HG02571 (cell line): ENCODE measurements around the gene CDC34.
A peak's percentile ranks its signal among the peaks of the same experiment; 100 is the strongest.

Experiments used
- ATAC-seq: cut with Tn5 transposase; IDR thresholded peaks from one replicate; pipeline ENCODE4 v1.9.1; 2021; ENCODE audit warnings: mild to moderate bottlenecking, moderate library complexity; ENCODE audit not compliant: unreplicated experiment

CDC34 gene, protein sequence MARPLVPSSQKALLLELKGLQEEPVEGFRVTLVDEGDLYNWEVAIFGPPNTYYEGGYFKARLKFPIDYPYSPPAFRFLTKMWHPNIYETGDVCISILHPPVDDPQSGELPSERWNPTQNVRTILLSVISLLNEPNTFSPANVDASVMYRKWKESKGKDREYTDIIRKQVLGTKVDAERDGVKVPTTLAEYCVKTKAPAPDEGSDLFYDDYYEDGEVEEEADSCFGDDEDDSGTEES

DNA sequence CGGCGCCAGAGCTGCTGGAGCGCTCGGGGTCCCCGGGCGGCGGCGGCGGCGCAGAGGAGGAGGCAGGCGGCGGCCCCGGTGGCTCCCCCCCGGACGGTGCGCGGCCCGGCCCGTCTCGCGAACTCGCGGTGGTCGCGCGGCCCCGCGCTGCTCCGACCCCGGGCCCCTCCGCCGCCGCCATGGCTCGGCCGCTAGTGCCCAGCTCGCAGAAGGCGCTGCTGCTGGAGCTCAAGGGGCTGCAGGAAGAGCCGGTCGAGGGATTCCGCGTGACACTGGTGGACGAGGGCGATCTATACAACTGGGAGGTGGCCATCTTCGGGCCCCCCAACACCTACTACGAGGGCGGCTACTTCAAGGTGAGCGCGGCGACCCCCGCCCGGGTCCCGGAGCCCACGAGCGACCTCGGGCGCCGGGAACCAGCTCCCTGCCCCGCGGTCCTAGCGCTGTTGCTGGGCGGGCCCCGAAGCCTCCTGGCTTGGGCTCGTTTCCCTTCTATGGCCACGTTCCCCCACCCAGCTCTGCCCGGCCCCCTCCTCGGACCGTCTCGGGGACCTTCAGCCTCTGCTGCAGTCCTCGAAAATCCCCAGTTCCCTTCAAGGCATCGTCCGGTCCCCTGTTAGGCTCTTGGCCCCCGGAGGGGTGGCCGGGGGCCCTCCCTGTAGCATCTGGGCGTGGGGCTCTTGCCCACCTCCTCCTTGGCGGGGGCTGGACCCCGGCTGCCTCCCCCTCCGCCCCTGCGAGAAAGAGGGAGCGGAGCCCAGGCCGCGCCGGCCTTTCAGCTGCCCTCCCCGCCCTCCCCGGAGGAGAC is at the start of gene CDC34:
CDC34 (plus strand) TSS at position 8 of the 808 bp plus-strand sequence; CDS start at position 180, 172 bp downstream.
- ATAC-seq, result peak; percentile 8

DNA sequence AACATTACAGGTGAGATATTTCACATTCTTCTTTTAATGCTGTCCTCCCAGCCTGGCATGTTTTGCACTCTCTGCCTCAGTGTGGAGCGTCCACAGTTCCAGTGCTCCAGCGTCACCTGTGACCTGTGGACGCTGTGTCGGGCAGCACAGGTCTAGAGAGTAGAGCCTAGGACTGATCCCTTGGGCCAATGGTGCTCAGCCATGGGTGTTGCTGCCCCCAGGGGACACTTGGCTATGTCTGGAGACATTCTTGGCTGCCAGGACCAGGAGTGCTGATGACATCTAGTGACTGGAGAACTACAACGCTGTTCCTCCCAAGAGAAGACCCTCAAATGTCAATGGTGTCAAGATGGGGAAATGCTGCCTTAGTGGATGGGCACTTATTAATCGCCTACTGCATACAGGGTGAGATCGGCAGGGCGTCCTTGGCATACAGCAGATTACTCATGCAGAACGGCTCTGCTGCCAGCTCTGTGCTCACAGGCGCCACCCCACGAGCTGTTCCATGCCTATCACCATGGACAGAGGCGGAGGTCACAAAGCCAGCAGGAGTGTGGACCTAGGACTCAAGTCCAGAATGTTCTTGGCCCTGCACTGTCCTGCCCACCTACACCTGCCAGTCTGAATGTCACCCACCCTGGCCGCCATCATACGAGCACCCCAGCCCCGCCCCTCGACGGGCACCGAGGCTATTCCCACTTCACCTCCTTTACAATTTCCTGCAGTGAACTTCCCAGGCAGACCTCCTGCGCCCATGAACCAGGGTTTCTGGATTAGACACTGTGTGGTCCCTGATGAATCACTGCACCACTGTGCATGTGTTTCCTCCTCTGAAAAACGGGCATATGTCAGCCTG is 49.1 kb upstream of the CDC34 start:
- no peak for ATAC-seq

GRCh38 chr19:483332-484072 is 48.1 kb upstream of the CDC34 start:
- no peak for ATAC-seq

DNA sequence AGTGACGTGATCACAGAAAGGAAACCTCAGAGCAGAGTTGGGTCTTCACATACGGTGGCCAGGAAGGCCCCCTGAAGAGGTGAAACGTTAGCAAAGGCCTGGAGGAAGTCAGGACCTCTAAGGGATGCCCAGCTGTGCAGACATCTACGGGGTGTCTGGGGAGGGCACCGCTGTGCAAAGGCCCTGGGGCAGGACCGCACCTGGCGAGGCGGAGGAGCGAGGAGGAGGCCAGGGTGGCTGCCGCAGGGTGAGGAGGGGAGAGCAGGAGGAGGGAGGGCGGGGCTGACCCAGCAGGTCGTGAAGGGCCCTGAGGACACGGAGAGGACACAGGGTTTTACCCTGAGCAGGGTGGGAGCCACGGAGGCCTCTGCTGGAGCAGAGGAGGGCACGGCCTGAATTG is 47.1 kb upstream of the CDC34 start:
- no peak for ATAC-seq

DNA sequence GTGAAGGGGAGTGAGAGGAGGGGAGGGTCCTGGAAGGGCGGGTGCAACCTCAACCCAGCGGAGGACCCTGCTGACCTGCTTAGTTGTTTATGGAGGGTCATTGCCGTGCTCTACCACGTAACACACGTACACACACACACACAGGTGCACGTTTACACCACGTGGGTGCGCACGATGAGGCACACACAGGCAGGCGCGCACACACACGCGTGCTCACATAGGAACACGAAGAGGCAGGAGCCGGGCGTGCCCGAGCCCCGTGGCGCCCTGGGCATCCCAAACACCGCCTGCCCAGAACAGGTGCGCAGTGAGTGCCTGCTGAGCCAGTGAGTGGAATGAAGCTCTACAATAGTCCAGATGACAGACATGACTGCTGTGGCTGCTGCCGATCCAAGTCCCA is 46.5 kb upstream of the CDC34 start:
- no peak for ATAC-seq

GRCh38 chr19:485583-486236 is 45.9 kb upstream of the CDC34 start:
- ATAC-seq, result no peak

DNA sequence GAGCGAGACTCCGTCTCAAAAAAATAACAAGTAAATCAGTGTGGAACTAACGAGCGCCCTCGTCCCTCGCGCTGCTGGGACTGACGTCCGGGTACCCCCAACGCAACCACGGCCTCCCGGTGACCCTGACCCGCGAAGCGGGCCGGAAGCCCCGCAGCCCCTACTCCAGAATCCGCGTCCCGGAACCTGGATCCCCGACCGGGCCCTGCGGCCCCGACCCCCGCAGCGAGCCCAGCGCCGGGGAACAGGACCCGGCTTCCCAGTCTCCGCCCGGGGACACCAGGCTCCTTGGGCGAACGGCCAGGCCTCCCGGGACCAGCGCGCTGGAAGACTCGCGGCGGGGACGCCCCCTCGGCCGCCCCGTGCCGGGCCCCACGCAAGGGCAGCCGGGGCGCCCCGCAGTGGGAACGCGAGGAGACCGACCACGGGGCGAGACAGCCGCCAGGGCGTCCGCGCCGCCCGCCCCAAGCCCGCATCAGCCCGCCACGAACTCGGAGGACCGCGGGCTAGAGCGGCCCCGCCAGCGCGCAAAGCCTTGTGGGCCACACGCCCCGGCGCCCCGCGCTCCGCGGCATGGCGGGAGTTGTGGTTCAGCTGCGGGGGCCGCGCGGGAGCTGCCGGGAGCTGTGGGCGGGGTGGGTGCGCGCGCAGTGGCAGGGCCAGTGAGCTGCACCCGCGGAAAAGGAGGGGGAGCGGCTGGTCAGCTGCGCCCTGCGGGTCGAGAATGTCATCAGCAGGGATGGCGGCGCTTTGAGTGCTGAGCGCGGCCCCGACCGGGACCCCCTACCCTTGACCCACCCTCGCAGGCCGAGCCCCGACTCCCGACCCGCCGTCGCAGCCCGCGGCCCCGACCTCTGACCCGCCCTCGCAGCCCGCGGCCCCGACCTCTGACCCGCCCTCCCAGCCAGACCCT is 42.8 kb upstream of the CDC34 start:
- ATAC-seq, result peak; percentile 74

DNA sequence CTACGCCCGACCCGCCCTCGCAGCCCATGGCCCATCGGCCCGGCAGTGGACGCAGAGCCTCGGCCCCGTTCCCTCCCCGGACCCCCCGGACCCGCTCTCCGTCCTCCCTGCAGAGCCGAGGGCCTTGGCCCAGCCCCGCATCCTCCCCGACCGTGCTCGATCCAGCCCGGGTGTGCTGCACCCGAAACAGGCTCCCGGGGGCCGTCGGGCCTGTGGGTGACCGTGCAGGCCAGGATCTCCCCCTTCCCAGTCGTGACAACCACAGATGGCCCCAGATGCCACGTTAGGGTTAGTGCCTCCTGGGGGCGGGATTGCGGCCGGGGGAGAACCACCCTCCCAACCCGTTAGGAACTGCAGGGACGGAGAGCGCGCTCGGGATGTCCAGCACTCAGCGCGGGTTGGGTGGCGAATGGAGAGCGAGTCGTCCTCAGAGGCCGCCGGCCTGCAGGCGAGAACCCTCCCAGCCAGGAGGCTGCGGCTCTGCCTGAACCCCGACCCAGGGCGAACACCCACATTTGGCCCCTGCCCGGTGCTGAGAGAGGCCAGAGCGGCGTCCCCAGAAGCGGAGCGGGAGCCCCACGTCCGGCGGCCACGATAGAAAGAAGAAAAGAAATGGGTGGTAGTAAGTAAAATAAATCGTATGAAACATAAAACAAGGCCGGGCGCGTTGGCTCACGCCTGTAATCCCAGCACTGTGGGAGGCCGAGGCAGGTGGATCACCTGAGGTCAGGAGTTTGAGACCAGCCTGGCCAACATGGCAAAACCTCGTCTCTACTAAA is 42.0 kb upstream of the CDC34 start:
- ATAC-seq, result no peak

- ATAC-seq, result no peak
Measured at GRCh38 chr19:491146-491741, 40.3 kb upstream of the CDC34 start.

- no peak for ATAC-seq
Measured at GRCh38 chr19:492091-492531, 39.4 kb upstream of the CDC34 start.

DNA sequence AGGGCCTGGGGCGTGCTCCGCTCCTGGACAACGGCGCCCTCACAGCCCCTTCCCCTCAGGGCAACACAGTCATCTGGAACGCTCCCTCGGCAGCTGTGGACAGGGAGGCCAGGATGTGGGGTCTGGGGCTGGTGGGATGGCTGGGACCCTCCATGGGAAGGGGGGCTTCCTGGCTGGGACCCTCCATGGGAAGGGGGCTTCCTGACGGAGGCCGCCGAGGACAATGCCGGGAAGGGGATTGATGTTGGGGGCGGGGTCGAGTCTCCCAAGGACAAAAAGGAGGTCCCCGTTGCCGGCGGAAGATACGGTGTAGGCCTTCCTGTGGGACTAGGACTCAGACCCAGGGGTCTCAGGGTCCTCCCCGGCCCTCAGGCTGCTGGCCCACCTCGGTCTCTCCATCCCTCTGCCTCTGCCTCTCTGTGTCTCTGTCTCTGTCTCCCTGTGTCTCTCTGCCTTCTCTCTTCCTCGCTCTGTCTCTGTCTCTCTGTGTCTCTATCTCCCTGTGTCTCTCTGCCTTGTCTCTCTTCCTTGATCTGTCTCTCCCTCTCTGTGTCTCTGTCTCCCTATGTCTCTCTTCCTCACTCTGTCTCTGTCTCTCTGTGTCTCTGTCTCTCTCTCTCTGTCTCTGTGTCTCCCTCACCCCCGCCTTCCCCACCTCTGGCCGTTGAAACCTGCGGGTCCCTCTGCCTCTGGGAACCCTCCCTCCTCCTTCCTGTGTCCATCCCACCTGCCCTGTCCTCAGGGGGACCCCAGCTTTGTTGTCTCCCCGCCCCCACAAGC is 38.0 kb upstream of the CDC34 start:
- ATAC-seq, result no peak

DNA sequence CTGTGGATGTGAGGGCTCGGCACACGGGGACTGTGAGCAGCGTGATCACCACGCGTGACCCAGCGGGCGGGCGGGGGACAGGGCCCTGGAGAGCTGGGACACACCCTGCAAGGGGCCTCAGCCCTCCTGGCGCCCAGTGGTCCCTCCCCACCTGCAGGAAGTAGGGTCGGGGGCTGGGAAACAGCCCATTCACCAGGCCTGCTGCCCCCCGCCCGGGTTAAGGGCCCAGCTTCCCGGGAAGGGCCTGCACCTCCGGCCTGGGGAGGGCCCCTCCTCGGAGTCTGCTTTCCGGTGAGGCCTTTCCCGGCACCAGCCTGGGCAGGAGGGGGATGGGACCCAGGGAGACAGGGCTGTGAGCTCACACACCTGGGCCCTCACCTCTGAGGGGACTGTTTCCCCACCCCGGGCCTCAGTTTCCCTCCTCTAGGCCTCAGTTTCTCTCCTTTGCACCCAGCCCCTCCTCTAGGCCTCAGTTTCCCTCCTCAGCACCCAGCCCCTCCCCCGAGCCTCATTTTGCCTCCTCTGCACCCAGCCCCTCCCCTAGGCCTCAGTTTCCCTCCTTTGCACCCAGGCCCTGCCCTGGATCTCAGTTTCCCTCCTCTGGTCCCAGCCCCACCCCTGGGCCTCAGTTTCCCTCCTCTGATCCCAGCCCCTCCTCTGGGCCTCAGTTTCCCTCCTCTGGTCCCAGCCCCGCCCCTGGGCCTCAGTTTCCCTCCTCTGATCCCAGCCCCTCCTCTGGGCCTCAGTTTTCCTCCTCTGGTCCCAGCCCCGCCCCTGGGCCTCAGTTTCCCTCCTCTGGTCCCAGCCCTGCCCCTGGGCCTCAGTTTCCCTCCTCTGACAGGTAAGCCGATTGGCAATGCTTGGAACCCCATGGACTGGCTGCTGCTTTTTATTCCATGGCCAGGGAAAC is 37.1 kb upstream of the CDC34 start:
- ATAC-seq, result no peak

DNA sequence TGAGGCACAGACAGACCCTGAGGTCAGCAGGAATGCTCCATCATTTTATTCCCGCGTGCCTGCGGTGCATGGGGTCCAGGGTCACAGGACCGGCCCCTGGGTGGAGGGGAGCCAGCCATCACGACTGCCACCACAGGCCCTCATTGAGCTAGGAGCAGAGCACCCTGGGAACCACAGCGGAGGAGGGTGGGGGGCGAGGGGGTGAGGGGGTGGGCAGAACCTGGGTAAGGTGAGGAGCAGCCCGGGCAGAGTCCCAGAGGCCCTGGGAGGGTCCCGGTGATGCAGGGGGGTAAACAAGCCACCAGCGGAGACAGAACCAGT is 36.5 kb upstream of the CDC34 start:
- no peak for ATAC-seq

DNA sequence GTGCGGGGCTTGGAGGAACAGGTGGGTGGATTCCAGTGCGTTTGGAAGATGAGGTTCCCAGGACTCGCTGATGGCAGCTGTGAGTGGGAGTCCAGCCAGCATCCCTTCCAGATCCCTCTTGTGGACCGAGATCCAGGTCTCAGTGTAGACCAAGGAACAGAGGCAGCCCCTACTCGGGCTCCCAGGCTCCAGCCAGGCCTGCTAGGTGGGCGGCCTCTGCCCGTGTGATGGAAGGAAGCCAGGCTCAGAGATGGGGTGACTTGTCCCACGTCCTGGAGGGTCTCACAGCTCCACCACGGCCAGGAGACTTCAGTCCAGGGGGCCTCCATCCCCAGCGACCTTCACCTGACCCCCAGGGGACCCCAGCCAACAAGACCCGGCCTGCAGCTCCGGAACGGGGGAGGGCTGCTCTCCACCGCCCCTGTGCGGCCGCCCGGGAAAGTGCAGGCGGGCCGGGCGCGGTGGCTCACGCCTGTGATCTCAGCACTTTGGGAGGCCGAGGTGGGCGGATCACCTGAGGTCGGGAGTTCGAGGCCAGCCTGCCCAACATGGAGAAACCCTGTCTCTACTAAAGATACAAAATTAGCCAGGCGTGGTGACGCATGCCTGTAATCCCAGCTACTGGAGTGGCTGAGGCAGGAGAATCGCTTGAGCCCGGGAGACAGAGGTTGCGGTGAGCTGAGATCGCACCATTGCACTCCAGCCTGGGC is 36.0 kb upstream of the CDC34 start:
- no peak for ATAC-seq

- ATAC-seq, result no peak
Measured at GRCh38 chr19:496112-496665, 35.4 kb upstream of the CDC34 start, which contains the start of gene MADCAM1. Gene MADCAM1 (plus strand): TSS chr19:496486. CDS start chr19:496500, 14 bp downstream.
